Stomach (tissue), 9 donors: ENCODE results near the gene KPNA2. TPM values are rescaled to one million over a fixed set of nuclear protein-coding genes. Genes with fewer than 3 reads are reported as not detected.
A peak's percentile ranks its signal among the peaks of the same experiment; 100 is the strongest.
"Not testable (repeated sequence)": the region's sequence is repeated elsewhere in the genome, so short reads cannot be mapped to it uniquely, and the experiment has no call there.

Experiments used
- DNase-seq, 2 donors: peaks; one replicate each; pipeline versions ENCODE4 v3.0.0 to v3.0.0-alpha.2; 2013 to 2019
- H3K27ac ChIP-seq, 5 donors: fragments of 200-600 bp in 4 of 5; sonication (generic) in 4 of 5; one replicate each; pipeline ENCODE4 v1.5.1; 2013 to 2019; ENCODE audit warnings: mild to moderate bottlenecking in 1 of 5, moderate library complexity in 1 of 5
- H3K27me3 ChIP-seq, 3 donors: fragments of 200-600 bp; sonication (generic); one replicate each; pipeline ENCODE4 v1.5.1; 2017 to 2019; ENCODE audit warnings: mixed run types in 1 of 3
- H3K36me3 ChIP-seq, 4 donors: fragments of 200-600 bp; sonication (generic); 1 replicate in 3 of 4; 2 replicates in 1 of 4; pipeline ENCODE4 v1.5.1; 2016 to 2019
- H3K4me1 ChIP-seq, 4 donors: fragments of 200-600 bp; sonication (generic); one replicate each; pipeline ENCODE4 v1.5.1; 2016 to 2019
- H3K4me3 ChIP-seq, 4 donors: fragments of 200-600 bp; sonication (generic) in 3 of 4; one replicate each; pipeline ENCODE4 v1.5.1; 2016 to 2019; ENCODE audit warnings: mild to moderate bottlenecking in 1 of 4
- H3K9me3 ChIP-seq, 4 donors: fragments of 200-600 bp; sonication (generic); one replicate each; pipeline ENCODE4 v1.5.1; 2016 to 2019
- EP300 ChIP-seq: sonication (generic); formaldehyde crosslinking; IDR thresholded peaks from one replicate; pipeline ENCODE4 v1.6.1; 2017; ENCODE audit warnings: antibody characterized with exemption
- POLR2A ChIP-seq, 4 donors: fragments of 450-650 bp; IDR thresholded peaks; one replicate each; pipeline ENCODE4 v1.6.1; 2016; ENCODE audit warnings: antibody characterized with exemption in 4 of 4, control low read depth in 2 of 4, mild to moderate bottlenecking in 1 of 4, moderate library complexity in 1 of 4
- POLR2AphosphoS5 ChIP-seq, 3 donors: sonication (generic); formaldehyde crosslinking; IDR thresholded peaks; one replicate each; pipeline ENCODE4 v1.6.1; 2016; ENCODE audit warnings: antibody characterized with exemption in 3 of 3
- WGBS, 5 donors: extraction: QIAGEN DNeasy Blood & Tissue Kit in 3 of 5; methylation state at CpG; one replicate each; pipeline versions ENCODE4 v1.1.5 to v1.1.7; 2013 to 2018; 5-methylcytosine and 5-hydroxymethylcytosine counted together
- intact Hi-C: fragments of 100-400 bp; cut with DNase I; formaldehyde crosslinking; loops from one replicate; pipeline ENCODE4 v1.15.1; 2023; ENCODE audit warnings: low total_unique reads
- polyA plus RNA-seq, 3 donors: library from polyadenylated mRNA; stranded (reverse); fragments of 200-250 nt; gene quantifications; one replicate each; pipeline ENCODE4 v1.2.3, GENCODE V29; 2013
- total RNA-seq, 5 donors: library from RNA; depleted of rRNA; stranded (reverse); fragments of >200 nt; gene quantifications; one replicate each; pipeline versions ENCODE4 v1.1.0 to v1.2.3, GENCODE V29; 2014 to 2016
- TF ChIP-seq, protein P1 (sequence below), 7 experiments: fragments of 450-650 bp in 4 of 7; fragments of 200-600 bp in 3 of 7; sonication (generic) in 3 of 7; IDR thresholded peaks; one replicate each; pipeline ENCODE4 v1.5.1; 2016 to 2019; ENCODE audit warnings: antibody characterized with exemption in 7 of 7, control low read depth in 2 of 7, mild to moderate bottlenecking in 1 of 7
- donor health status: healthy with polysubstance abuse.
- donor health status: Bipolar disorder and iron deficiency.
- donor health status: healthy.

KPNA2 gene
- total and polyA plus RNA-seq, 8 donors, result 0.58 to 26.3 (median 15.7) TPM

DNA sequence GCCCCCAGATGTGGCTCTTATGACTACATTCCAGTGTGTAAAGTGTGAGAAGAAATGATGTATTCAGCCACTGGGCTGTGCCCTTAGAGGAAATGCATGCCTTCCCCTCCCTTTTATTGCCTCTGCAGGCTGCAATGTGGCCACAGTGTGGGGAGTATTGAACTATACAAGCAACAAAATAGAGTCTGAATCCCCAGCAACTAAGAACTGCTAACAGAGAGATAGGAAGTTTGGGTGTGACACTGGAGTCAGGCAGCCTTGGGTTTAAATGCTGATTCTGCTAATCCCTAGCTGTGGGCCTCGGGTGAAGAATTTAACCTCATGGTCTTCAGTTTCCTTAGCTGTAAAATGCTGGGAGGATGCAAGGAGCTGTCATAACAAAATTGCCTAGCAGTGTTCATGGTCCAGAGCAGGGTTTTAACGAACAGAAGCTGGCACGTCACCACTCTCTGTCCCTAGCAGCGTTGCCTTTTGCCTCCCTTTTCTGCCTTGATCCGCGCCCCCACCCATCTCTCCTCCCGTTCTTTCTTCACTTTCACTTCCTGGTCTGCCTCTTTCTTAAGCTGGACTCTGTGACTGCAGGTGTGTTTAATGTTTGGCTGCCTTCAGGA is 50.3 kb downstream of the KPNA2 start:
- WGBS, 5 donors, result 11 to 29% (median 22%) methylated on average over 7 of the region's 7 CpGs
- peak overlapping the region in 3 of 4 donors; percentile 13 to 24 (median 14) for H3K4me3 ChIP-seq
- H3K36me3 ChIP-seq, result no peaks in the 10 kb centered on the region
- H3K27me3 ChIP-seq, result no peaks in the 10 kb centered on the region
- intact Hi-C loops, result no loop called here
- peak overlapping the region; percentile 17 to 81 (median 62) for H3K27ac ChIP-seq
- no peaks in the 10 kb centered on the region for H3K9me3 ChIP-seq
- TF ChIP-seq POLR2A (IDR thresholded peaks at IDR 0.05), result no peak
- TF ChIP-seq POLR2AphosphoS5 (IDR thresholded peaks at IDR 0.05), result no peak
- TF ChIP-seq, protein P1, sequence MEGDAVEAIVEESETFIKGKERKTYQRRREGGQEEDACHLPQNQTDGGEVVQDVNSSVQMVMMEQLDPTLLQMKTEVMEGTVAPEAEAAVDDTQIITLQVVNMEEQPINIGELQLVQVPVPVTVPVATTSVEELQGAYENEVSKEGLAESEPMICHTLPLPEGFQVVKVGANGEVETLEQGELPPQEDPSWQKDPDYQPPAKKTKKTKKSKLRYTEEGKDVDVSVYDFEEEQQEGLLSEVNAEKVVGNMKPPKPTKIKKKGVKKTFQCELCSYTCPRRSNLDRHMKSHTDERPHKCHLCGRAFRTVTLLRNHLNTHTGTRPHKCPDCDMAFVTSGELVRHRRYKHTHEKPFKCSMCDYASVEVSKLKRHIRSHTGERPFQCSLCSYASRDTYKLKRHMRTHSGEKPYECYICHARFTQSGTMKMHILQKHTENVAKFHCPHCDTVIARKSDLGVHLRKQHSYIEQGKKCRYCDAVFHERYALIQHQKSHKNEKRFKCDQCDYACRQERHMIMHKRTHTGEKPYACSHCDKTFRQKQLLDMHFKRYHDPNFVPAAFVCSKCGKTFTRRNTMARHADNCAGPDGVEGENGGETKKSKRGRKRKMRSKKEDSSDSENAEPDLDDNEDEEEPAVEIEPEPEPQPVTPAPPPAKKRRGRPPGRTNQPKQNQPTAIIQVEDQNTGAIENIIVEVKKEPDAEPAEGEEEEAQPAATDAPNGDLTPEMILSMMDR (IDR thresholded peaks at IDR 0.05), result no peak
- TF ChIP-seq EP300, result no peak
- peak; percentile 43 to 67 for DNase-seq
- peaks cover 13 to 33% (median 21%) of the 10 kb centered on the region in 4 donors for H3K4me1 ChIP-seq

DNA sequence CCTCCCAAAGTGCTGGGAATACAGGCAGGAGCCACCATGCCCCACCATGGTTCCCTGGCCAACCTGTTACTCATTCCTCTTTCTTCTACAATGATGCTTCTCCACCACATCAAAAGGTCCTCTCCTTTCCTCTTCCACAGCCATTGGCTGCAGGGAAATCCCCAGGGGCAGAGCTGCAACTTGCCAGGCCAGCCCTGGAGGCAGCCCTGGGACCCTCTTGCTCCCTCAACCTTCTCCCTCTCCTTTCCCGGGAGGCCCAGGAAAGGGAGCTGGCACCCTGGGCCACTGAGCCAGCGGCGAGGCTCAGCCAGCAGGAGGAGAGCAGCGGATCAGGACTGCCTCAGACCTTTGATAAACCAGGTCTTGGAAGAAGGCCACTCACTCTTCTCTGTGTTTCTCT is 51.1 kb downstream of the KPNA2 start:
- H3K27me3 ChIP-seq, H3K36me3 ChIP-seq, H3K4me3 ChIP-seq, H3K9me3 ChIP-seq, intact Hi-C loops: not testable (repeated sequence)
- Histone ChIP-seq H3K4me1 (peaks cover 13 to 33% (median 21%) of the 10 kb centered on the region in 4 donors), H3K27ac (peak overlapping the region in 4 of 5 donors; percentile 17 to 81 (median 68))
- DNase-seq, result peak in 1 of 2 donors; percentile 21
- WGBS, 5 donors, result 31 to 75% (median 32%) methylated on average over 4 of the region's 4 CpGs

DNA sequence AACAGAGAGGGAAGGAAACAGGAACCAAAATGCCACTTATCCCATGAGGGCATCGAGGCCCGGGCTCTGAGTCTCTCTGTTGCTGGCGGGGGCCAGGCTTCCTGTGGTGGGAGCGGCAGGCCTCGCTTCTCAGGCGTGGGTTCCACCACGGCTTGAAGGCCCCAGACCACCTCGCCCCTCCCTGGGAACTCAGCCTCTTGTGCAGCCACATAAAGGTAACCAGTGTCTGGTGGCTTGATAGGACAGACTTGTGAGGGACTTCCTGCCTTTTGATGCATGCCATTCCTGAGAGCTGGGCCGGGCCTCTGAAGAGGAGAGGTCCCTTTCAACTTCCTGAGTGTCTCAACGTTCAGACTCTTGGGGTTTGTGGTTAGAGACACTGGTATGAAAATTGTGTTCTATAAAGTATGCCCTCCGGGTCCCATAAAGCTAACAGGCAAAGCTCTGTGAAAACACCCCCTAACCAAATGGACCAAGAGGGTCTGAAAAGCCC is 51.6 kb downstream of the KPNA2 start:
- H3K36me3 ChIP-seq, intact Hi-C loops, H3K27me3 ChIP-seq, H3K9me3 ChIP-seq, H3K4me3 ChIP-seq: not testable (repeated sequence)
- H3K27ac ChIP-seq, result peak overlapping the region in 1 of 5 donors; percentile 81
- 70 to 85% (median 75%) methylated on average over 6 to 11 of the region's 11 CpGs for WGBS, 5 donors
- H3K4me1 ChIP-seq, result peaks cover 13 to 33% (median 21%) of the 10 kb centered on the region in 4 donors
- DNase-seq, result peak in 1 of 2 donors; percentile 25

DNA sequence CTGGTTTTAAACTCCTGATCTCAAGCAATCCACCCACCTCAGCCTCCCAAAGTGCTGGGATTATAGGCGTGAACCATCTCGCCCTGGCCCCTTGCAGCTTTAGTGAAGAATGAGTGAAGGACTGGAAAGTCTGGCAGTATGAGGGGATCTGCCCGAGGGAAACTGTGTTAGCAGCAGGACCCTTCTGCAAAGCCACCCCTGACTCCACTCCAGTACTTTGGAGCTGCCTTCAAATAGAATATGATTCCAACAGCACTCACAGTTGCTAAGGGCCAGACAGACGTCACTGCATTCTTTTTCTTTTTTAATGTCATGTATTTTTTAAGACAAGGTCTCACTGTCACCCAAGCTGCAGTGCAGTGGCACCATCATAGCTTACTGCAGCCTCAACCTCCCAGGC is 52.3 kb downstream of the KPNA2 start:
- Histone ChIP-seq H3K4me1 (peaks cover 13 to 33% (median 21%) of the 10 kb centered on the region in 4 donors), H3K4me3 (no peak overlapping the region), H3K9me3 (no peaks in the 10 kb centered on the region), H3K27ac (no peak overlapping the region), H3K36me3 (no peaks in the 10 kb centered on the region), H3K27me3 (no peaks in the 10 kb centered on the region)
- TF ChIP-seq POLR2A (IDR thresholded peaks at IDR 0.05) (no peak), EP300 (no peak), POLR2AphosphoS5 (IDR thresholded peaks at IDR 0.05) (no peak)
- TF ChIP-seq, protein P1 (IDR thresholded peaks at IDR 0.05), result no peak
- DNase-seq, result no peak
- intact Hi-C loops, result no loop called here
- WGBS, 5 donors, result 75 to 88% (median 88%) methylated on average over 4 of the region's 4 CpGs

DNA sequence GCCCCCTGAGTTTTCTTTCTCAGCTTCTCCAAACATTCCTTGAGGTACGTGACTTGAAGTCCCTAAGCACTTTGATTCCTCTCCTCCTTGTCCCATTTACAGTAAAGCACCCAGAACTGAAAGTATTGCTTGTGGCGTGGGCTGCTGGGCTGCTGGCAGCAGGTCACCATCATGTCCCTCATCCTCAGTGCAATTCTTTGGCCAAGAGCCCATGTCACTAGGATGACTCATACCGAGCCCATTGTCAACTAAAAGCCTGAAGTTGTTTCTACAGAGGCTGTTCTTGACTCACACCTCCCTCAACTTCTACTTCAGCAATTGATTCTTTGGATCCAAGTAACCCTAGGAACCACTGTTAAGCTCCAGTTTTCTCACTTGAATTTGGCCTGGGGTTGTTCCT is 54.3 kb downstream of the KPNA2 start:
- Histone ChIP-seq H3K4me1 (peaks cover 13 to 37% (median 21%) of the 10 kb centered on the region in 4 donors), H3K36me3 (no peaks in the 10 kb centered on the region), H3K27me3 (no peaks in the 10 kb centered on the region), H3K9me3 (no peaks in the 10 kb centered on the region), H3K4me3 (no peak overlapping the region), H3K27ac (no peak overlapping the region)
- intact Hi-C loops, result no loop called here
- no peak for TF ChIP-seq POLR2AphosphoS5 (IDR thresholded peaks at IDR 0.05)
- TF ChIP-seq, protein P1 (IDR thresholded peaks at IDR 0.05), result no peak
- TF ChIP-seq EP300, result no peak
- no peak for TF ChIP-seq POLR2A (IDR thresholded peaks at IDR 0.05)
- 25 to 49% (median 29%) methylated on average over 3 of the region's 3 CpGs for WGBS, 5 donors
- peak; percentile 64 to 71 for DNase-seq
